Tibial artery (tissue), 4 donors: Measurements from ENCODE around the gene GOLGA6A.
"Not testable (repeated sequence)": the region's sequence is repeated elsewhere in the genome, so short reads cannot be mapped to it uniquely, and the experiment has no call there.

Experiments
- DNase-seq, 2 donors: peaks; one replicate each; pipeline ENCODE4 v3.0.0-alpha.2; 2019
- H3K27ac ChIP-seq, 2 donors: fragments of 200-600 bp; sonication (generic) in 1 of 2; 1 replicate in 1 of 2; 2 replicates in 1 of 2; pipeline ENCODE4 v1.5.1; 2018 to 2019; ENCODE audit warnings: mild to moderate bottlenecking in 1 of 2
- H3K27me3 ChIP-seq, 2 donors: fragments of 200-600 bp; sonication (generic) in 1 of 2; one replicate each; pipeline versions ENCODE4 v1.5.1 to v1.6.0; 2016 to 2019
- H3K36me3 ChIP-seq, 3 donors: fragments of 200-600 bp; sonication (generic) in 2 of 3; one replicate each; pipeline ENCODE4 v1.5.1; 2016 to 2019; ENCODE audit warnings: mild to moderate bottlenecking in 2 of 3
- H3K4me1 ChIP-seq, 4 donors: fragments of 200-600 bp; sonication (generic) in 2 of 4; 1 replicate in 3 of 4; 2 replicates in 1 of 4; pipeline ENCODE4 v1.5.1; 2016 to 2019
- H3K4me3 ChIP-seq, 2 donors: fragments of 200-600 bp; sonication (generic) in 1 of 2; 1 replicate in 1 of 2; 2 replicates in 1 of 2; pipeline ENCODE4 v1.5.1; 2018 to 2019; ENCODE audit warnings: mild to moderate bottlenecking in 2 of 2
- H3K9me3 ChIP-seq, 3 donors: fragments of 200-600 bp; sonication (generic) in 1 of 3; one replicate each; pipeline ENCODE4 v1.5.1; 2016 to 2019
- CTCF ChIP-seq, 2 experiments: fragments of 200-600 bp in 1 of 2; fragments of 450-650 bp in 1 of 2; IDR thresholded peaks; one replicate each; pipeline ENCODE4 v1.5.1; 2017 to 2019; ENCODE audit warnings: antibody characterized with exemption in 2 of 2, mild to moderate bottlenecking in 1 of 2, moderate library complexity in 1 of 2
- intact Hi-C: fragments of 100-400 bp; cut with DNase I; formaldehyde crosslinking; loops from one replicate; pipeline ENCODE4 v1.15.0; 2023; ENCODE audit warnings: low total_unique reads

GOLGA6A gene, protein sequence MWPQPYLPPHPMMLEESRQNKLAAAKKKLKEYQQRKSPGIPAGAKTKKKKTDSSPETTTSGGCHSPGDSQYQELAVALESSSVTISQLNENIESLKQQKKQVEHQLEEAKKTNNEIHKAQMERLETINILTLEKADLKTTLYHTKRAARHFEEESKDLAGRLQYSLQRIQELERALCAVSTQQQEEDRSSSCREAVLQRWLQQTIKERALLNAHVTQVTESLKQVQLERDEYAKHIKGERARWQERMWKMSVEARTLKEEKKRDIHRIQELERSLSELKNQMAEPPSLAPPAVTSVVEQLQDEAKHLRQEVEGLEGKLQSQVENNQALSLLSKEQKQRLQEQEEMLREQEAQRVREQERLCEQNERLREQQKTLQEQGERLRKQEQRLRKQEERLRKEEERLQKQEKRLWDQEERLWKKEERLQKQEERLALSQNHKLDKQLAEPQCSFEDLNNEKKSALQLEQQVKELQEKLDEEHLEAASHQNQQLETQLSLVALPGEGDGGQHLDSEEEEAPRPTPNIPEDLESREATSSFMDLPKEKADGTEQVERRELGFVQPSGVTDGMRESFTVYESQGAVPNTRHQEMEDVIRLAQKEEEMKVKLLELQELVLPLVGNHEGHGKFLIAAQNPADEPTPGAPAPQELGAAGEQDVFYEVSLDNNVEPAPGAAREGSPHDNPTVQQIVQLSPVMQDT

GRCh38 chr15:74082450-74082849 lies at the start of gene GOLGA6A:
Gene GOLGA6A, minus strand, starts transcription at chr15:74082550. Its CDS starts 41 bp downstream, at chr15:74082509.
- H3K27me3 ChIP-seq, DNase-seq, H3K9me3 ChIP-seq, H3K4me3 ChIP-seq, H3K27ac ChIP-seq, H3K36me3 ChIP-seq, H3K4me1 ChIP-seq, intact Hi-C loops: not testable (repeated sequence)

GRCh38 chr15:74131628-74132413 lies 49.5 kb upstream of the GOLGA6A start:
- intact Hi-C loops: no loop called here
- no peak for TF ChIP-seq CTCF (IDR thresholded peaks at IDR 0.05)
- Histone ChIP-seq H3K36me3 (no peaks in the 10 kb centered on the region), H3K9me3 (peaks cover 0 to 17% (median 5%) of the 10 kb centered on the region in 3 donors), H3K27ac (no peak overlapping the region), H3K4me3 (no peak overlapping the region), H3K27me3 (peaks cover 0 to 90% of the 10 kb centered on the region in 2 donors), H3K4me1 (peaks cover 0 to 66% (median 44%) of the 10 kb centered on the region in 4 donors)
- DNase-seq: no peak

GRCh38 chr15:74130849-74131627 lies 48.7 kb upstream of the GOLGA6A start:
- intact Hi-C loops: no loop called here
- Histone ChIP-seq H3K4me1 (peaks cover 0 to 59% (median 38%) of the 10 kb centered on the region in 4 donors), H3K9me3 (peaks cover 0 to 17% (median 5%) of the 10 kb centered on the region in 3 donors), H3K27ac (no peak overlapping the region), H3K36me3 (no peaks in the 10 kb centered on the region), H3K27me3 (peaks cover 0 to 90% of the 10 kb centered on the region in 2 donors), H3K4me3 (no peak overlapping the region)
- TF ChIP-seq CTCF (IDR thresholded peaks at IDR 0.05): no peak
- no peak for DNase-seq

DNA sequence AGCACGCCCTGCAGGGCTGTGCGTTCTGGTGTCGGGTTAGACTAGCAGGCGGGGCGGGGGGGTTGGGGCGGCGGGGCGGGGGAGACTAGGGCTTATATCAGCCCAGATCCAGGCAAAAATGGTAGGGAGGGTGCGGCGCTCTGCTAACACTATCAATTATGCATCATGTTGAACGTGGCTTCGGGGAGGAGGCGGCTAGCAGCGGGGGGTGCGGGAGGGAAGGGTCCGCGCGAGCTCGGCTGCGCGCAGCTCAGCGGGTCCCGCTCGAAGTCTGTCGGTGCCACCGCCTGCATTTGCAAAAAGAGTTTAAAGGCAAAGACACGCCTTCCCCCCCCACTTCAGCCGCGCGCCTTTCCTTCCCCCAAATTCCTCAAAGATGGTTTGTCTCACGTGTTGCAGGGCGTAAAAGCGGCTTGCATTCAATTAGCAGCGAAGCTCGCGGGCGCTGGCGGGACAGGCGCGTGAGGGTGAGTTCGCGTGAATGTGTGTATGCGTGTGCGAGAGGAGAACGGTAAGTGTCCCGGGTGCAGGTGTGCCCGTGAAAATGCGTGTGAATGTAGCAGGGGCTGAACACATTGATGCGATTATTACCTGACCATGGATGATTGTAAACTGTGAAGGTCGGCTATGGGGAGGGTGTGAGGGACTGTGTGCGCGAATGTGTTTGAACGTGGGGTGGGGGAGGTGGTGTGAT lies 48.0 kb upstream of the GOLGA6A start, which contains the start of gene ISLR2:
Gene ISLR2 (plus strand): TSS at position 432 of the 694 bp plus-strand sequence. CDS start 2,169 bp downstream, outside the sequence.
- Histone ChIP-seq H3K27ac (no peak within 1 kb of the TSS), H3K9me3 (peaks cover 0 to 17% (median 5%) of the 10 kb centered on the region in 3 donors), H3K27me3 (peaks cover 0 to 90% of the 10 kb centered on the region in 2 donors), H3K36me3 (no peaks in the 10 kb centered on the region), H3K4me1 (peaks cover 0 to 51% (median 34%) of the 10 kb centered on the region in 4 donors), H3K4me3 (peak within 1 kb of the TSS in 1 of 2 donors; percentile 6)
- TF ChIP-seq CTCF (IDR thresholded peaks at IDR 0.05): no peak
- intact Hi-C loops: no loop called here
- no peak for DNase-seq

DNA sequence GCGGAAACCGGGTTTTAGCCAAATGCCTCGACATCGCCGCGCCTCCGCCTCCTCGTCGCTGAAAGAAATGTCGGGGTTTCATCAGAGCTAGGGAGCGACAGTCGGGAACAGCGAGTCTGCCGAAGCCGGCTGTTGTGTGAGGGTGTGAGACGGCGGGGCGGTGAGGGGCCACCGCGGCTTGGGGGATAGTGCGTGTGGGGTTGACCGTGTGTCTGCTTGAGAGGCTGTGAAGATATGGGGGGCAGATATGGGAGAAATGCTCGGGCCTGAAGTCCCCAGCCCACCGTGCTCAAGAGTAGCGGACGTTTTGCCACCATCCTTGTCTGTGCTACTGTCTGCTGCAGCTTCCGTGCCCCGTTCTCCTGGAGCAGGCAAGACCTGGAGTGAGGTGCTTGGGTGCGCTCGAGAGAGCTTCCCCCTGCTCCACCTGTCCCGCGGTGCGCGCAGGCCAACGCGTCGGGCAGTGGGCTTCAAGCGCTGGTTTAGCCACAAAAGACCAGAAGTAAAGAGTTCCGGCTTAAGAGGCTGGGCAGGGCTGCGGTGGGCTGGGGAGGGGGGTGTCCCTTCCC lies 47.3 kb upstream of the GOLGA6A start:
- H3K27ac ChIP-seq: no peak overlapping the region
- no peak for DNase-seq
- peaks cover 0 to 90% of the 10 kb centered on the region in 2 donors for H3K27me3 ChIP-seq
- no peaks in the 10 kb centered on the region for H3K36me3 ChIP-seq
- peaks cover 0 to 17% (median 5%) of the 10 kb centered on the region in 3 donors for H3K9me3 ChIP-seq
- peaks cover 0 to 49% (median 33%) of the 10 kb centered on the region in 4 donors for H3K4me1 ChIP-seq
- peak overlapping the region in 1 of 2 donors; percentile 6 for H3K4me3 ChIP-seq
- intact Hi-C loops: loop anchor here (5.0 to 10.0 kb wide), 4 partner anchors 82 to 193 kb away; no protein-coding TSS in a partner anchor
- TF ChIP-seq CTCF (IDR thresholded peaks at IDR 0.05): no peak
